Neural cell (in vitro differentiated cells): ENCODE measurements around the gene PTGIR.

Experiments used
- EP300 ChIP-seq: fragments of 450-650 bp; conservative IDR thresholded peaks from 2 replicates; pipeline ENCODE4 v1.6.1; 2014; ENCODE audit warnings: antibody characterized with exemption, mild to moderate bottlenecking, moderate library complexity; ENCODE audit not compliant: poor library complexity, severe bottlenecking
- EZH2 ChIP-seq: fragments of 200-600, 300-800 bp; shearing (Covaris generic), sonication (generic); IDR thresholded peaks from 2 replicates; pipeline ENCODE4 v1.6.1; 2014; ENCODE audit warnings: antibody characterized with exemption, low read length, borderline replicate concordance, mild to moderate bottlenecking; ENCODE audit not compliant: insufficient read depth, poor library complexity, severe bottlenecking
- POLR2AphosphoS5 ChIP-seq: IDR thresholded peaks from 2 replicates; pipeline ENCODE4 v1.6.1; 2012
- RAD21 ChIP-seq: fragments of 450-650 bp; conservative IDR thresholded peaks from 2 replicates; pipeline ENCODE4 v1.6.1; 2014; ENCODE audit warnings: antibody characterized with exemption, mild to moderate bottlenecking, moderate library complexity
- SMC3 ChIP-seq: fragments of 450-650 bp; conservative IDR thresholded peaks from 2 replicates; pipeline ENCODE4 v1.6.1; 2014; ENCODE audit warnings: antibody characterized with exemption, mild to moderate bottlenecking, moderate library complexity; ENCODE audit not compliant: poor library complexity
- TF ChIP-seq, protein P1 (sequence below): fragments of 450-650 bp; IDR thresholded peaks from 2 replicates; pipeline ENCODE4 v1.5.1; 2014; ENCODE audit warnings: antibody characterized with exemption, mild to moderate bottlenecking, moderate library complexity; ENCODE audit not compliant: poor library complexity, severe bottlenecking
- TF ChIP-seq, protein P2 (sequence below): IDR thresholded peaks from 2 replicates; pipeline ENCODE4 v1.6.1; 2012; ENCODE audit warnings: borderline replicate concordance

- TF ChIP-seq, protein P1, sequence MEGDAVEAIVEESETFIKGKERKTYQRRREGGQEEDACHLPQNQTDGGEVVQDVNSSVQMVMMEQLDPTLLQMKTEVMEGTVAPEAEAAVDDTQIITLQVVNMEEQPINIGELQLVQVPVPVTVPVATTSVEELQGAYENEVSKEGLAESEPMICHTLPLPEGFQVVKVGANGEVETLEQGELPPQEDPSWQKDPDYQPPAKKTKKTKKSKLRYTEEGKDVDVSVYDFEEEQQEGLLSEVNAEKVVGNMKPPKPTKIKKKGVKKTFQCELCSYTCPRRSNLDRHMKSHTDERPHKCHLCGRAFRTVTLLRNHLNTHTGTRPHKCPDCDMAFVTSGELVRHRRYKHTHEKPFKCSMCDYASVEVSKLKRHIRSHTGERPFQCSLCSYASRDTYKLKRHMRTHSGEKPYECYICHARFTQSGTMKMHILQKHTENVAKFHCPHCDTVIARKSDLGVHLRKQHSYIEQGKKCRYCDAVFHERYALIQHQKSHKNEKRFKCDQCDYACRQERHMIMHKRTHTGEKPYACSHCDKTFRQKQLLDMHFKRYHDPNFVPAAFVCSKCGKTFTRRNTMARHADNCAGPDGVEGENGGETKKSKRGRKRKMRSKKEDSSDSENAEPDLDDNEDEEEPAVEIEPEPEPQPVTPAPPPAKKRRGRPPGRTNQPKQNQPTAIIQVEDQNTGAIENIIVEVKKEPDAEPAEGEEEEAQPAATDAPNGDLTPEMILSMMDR, result no peak
- TF ChIP-seq EZH2, result no peak
- TF ChIP-seq EP300, result no peak
- TF ChIP-seq, protein P2, sequence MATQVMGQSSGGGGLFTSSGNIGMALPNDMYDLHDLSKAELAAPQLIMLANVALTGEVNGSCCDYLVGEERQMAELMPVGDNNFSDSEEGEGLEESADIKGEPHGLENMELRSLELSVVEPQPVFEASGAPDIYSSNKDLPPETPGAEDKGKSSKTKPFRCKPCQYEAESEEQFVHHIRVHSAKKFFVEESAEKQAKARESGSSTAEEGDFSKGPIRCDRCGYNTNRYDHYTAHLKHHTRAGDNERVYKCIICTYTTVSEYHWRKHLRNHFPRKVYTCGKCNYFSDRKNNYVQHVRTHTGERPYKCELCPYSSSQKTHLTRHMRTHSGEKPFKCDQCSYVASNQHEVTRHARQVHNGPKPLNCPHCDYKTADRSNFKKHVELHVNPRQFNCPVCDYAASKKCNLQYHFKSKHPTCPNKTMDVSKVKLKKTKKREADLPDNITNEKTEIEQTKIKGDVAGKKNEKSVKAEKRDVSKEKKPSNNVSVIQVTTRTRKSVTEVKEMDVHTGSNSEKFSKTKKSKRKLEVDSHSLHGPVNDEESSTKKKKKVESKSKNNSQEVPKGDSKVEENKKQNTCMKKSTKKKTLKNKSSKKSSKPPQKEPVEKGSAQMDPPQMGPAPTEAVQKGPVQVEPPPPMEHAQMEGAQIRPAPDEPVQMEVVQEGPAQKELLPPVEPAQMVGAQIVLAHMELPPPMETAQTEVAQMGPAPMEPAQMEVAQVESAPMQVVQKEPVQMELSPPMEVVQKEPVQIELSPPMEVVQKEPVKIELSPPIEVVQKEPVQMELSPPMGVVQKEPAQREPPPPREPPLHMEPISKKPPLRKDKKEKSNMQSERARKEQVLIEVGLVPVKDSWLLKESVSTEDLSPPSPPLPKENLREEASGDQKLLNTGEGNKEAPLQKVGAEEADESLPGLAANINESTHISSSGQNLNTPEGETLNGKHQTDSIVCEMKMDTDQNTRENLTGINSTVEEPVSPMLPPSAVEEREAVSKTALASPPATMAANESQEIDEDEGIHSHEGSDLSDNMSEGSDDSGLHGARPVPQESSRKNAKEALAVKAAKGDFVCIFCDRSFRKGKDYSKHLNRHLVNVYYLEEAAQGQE, result no peak
- no peak for TF ChIP-seq POLR2AphosphoS5
- no peak for TF ChIP-seq RAD21
- TF ChIP-seq SMC3, result no peak
Measured at GRCh38 chr19:46591870-46592269, 33.0 kb downstream of the PTGIR start.
